ENCODE data around the gene ZNF266.
A peak's percentile ranks its signal among the peaks of the same experiment; 100 is the strongest.

The ZNF266 gene

GRCh38 chr19:9381361-9381785 is 54.0 kb downstream of the ZNF266 start:
- Mint-ChIP-seq H3K9me3 (peaks cover 64 to 69% of the 10 kb centered on the region in 2 donors), H3K4me3 (no peak overlapping the region)

GRCh38 chr19:9370738-9371619 is 64.4 kb downstream of the ZNF266 start:
- Mint-ChIP-seq H3K27me3 (no peaks in the 10 kb centered on the region), H3K4me1 (no peaks in the 10 kb centered on the region), H3K4me3 (no peak overlapping the region), H3K9me3 (peaks cover 42 to 52% of the 10 kb centered on the region in 2 donors), H3K27ac (no peak overlapping the region)
- DNase-seq (no peak), ATAC-seq (no peak)

More at GRCh38 chr19:9381361-9381785, 54.0 kb downstream of the ZNF266 start:
- ATAC-seq (no peak), DNase-seq (no peak)
- no peak overlapping the region for H3K27ac Mint-ChIP-seq
- no peaks in the 10 kb centered on the region for H3K4me1 Mint-ChIP-seq
- no peaks in the 10 kb centered on the region for H3K27me3 Mint-ChIP-seq

GRCh38 chr19:9362905-9363304 is 72.5 kb downstream of the ZNF266 start, which contains the start of gene ZNF177:
Gene ZNF177 (plus strand): TSS chr19:9363013. CDS start chr19:9378312, 15,299 bp downstream.
- Mint-ChIP-seq H3K27me3 (no peaks in the 10 kb centered on the region), H3K4me3 (peak within 1 kb of the TSS; percentile 62 to 75), H3K9me3 (peaks cover 38 to 54% of the 10 kb centered on the region in 2 donors), H3K27ac (peak within 1 kb of the TSS in 1 of 2 donors; percentile 38), H3K4me1 (peaks cover 5% of the 10 kb centered on the region)
- DNase-seq (peak; percentile 8 to 20), ATAC-seq (peak; percentile 54)
